HL-60 (cell line): Measurements from ENCODE around the gene CNR2.
A peak's percentile ranks its signal among the peaks of the same experiment; 100 is the strongest.

Experiments used
- DNase-seq, 2 experiments: peaks; one replicate each; pipeline ENCODE4 v3.0.0-alpha.2; 2010 to 2020; ENCODE audit warnings: low read depth in 1 of 2, low spot score in 1 of 2
- H3K27ac ChIP-seq: fragments of 250-450 bp; sonication (Bioruptor Pico); replicated peaks from 2 replicates; pipeline ENCODE4 v1.5.1; 2020; ENCODE audit warnings: mild to moderate bottlenecking, moderate library complexity
- H3K27me3 ChIP-seq: fragments of 250-450 bp; sonication (Bioruptor Pico); 2 replicates; pipeline ENCODE4 v1.5.1; 2021; ENCODE audit warnings: mild to moderate bottlenecking, moderate library complexity; ENCODE audit not compliant: insufficient read depth, poor library complexity, severe bottlenecking
- H3K4me3 ChIP-seq: replicated peaks from 2 replicates; pipeline ENCODE4 v1.5.1; 2011; ENCODE audit warnings: mild to moderate bottlenecking, control low read depth, low read length; ENCODE audit not compliant: insufficient read depth
- CTCF ChIP-seq: IDR thresholded peaks from one replicate; pipeline ENCODE4 v1.5.1; 2011; ENCODE audit warnings: low read length, control low read depth, inconsistent platforms; ENCODE audit not compliant: insufficient read depth
- GABPA ChIP-seq: IDR thresholded peaks from 2 replicates; pipeline ENCODE4 v1.6.1; 2012; ENCODE audit warnings: low read depth
- POLR2AphosphoS5 ChIP-seq: IDR thresholded peaks from 2 replicates; pipeline ENCODE4 v1.6.1; 2012; ENCODE audit warnings: low read depth
- SPI1 ChIP-seq: IDR thresholded peaks from 2 replicates; pipeline ENCODE4 v1.6.1; 2012; ENCODE audit warnings: low read depth, mild to moderate bottlenecking, borderline replicate concordance
- TF ChIP-seq, protein P1 (sequence below): IDR thresholded peaks from 2 replicates; pipeline ENCODE4 v1.6.1; 2012; ENCODE audit warnings: low read depth; ENCODE audit not compliant: insufficient replicate concordance

Gene CNR2

DNA sequence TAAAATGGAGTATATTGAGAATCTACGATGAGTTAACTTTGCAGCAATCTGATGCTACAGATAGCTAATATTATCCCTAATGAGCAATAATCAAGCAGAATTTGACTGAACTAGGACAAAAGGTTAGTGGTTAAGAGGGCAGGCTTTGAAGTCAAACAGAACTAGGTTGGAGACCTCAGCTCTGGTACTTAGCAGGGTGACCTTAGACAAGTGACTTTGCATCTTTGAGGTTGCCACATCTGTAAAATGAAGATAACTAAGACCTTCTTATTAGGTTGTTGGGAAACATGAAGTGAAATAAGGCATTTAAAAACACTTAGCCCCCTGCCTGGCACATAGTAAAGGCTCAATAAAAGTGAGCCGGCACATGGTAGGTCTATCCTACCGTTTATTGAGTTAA, 40.7 kb downstream of the CNR2 start:
- Histone ChIP-seq H3K27me3 (no peaks in the 10 kb centered on the region), H3K4me3 (no peak overlapping the region), H3K27ac (no peak overlapping the region)
- no peak for DNase-seq
- TF ChIP-seq CTCF (no peak), SPI1 (no peak), POLR2AphosphoS5 (no peak), GABPA (no peak)
- TF ChIP-seq, protein P1, sequence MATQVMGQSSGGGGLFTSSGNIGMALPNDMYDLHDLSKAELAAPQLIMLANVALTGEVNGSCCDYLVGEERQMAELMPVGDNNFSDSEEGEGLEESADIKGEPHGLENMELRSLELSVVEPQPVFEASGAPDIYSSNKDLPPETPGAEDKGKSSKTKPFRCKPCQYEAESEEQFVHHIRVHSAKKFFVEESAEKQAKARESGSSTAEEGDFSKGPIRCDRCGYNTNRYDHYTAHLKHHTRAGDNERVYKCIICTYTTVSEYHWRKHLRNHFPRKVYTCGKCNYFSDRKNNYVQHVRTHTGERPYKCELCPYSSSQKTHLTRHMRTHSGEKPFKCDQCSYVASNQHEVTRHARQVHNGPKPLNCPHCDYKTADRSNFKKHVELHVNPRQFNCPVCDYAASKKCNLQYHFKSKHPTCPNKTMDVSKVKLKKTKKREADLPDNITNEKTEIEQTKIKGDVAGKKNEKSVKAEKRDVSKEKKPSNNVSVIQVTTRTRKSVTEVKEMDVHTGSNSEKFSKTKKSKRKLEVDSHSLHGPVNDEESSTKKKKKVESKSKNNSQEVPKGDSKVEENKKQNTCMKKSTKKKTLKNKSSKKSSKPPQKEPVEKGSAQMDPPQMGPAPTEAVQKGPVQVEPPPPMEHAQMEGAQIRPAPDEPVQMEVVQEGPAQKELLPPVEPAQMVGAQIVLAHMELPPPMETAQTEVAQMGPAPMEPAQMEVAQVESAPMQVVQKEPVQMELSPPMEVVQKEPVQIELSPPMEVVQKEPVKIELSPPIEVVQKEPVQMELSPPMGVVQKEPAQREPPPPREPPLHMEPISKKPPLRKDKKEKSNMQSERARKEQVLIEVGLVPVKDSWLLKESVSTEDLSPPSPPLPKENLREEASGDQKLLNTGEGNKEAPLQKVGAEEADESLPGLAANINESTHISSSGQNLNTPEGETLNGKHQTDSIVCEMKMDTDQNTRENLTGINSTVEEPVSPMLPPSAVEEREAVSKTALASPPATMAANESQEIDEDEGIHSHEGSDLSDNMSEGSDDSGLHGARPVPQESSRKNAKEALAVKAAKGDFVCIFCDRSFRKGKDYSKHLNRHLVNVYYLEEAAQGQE: no peak

GRCh38 chr1:23869051-23869450, 44.1 kb downstream of the CNR2 start:
- H3K4me3 ChIP-seq: peak overlapping the region; percentile 85
- TF ChIP-seq POLR2AphosphoS5: no peak
- peak; percentile 95 for TF ChIP-seq SPI1
- peak; percentile 77 to 87 for DNase-seq
- H3K27ac ChIP-seq: peak overlapping the region; percentile 76
- H3K27me3 ChIP-seq: no peaks in the 10 kb centered on the region

- H3K27ac ChIP-seq: peak overlapping the region; percentile 76
- DNase-seq: peak in 1 of 2 experiments; percentile 24
These were observed 44.6 kb downstream of the CNR2 start for GRCh38 chr1:23868557-23869016.

More at GRCh38 chr1:23868557-23869016, 44.6 kb downstream of the CNR2 start:
- TF ChIP-seq POLR2AphosphoS5 (no peak), GABPA (no peak), SPI1 (no peak), CTCF (no peak)
- TF ChIP-seq, protein P1: no peak
- no peaks in the 10 kb centered on the region for H3K27me3 ChIP-seq
- H3K4me3 ChIP-seq: peak overlapping the region; percentile 85
